HepG2 (cell line): ENCODE measurements around the gene AKR1C3. TPM values are rescaled to one million over a fixed set of nuclear protein-coding genes. Genes with fewer than 3 reads are reported as not detected.

Source experiments
- GATAD1 ChIP-seq: IDR thresholded peaks from 2 replicates; pipeline ENCODE4 v1.6.1; 2016; ENCODE audit warnings: missing genetic modification reagents, missing compliant biosample characterization
- GZF1 ChIP-seq: sonication (generic); formaldehyde crosslinking; IDR thresholded peaks from 2 replicates; pipeline ENCODE4 v1.5.1; 2020; ENCODE audit warnings: mild to moderate bottlenecking, missing genetic modification reagents
- HNF1B ChIP-seq: sonication (generic); formaldehyde crosslinking; IDR thresholded peaks from 2 replicates; pipeline ENCODE4 v1.5.1; 2020; ENCODE audit warnings: mild to moderate bottlenecking, moderate library complexity, missing genetic modification reagents
- MAFK ChIP-seq, 2 experiments: IDR thresholded peaks in 1 of 2; conservative IDR thresholded peaks in 1 of 2; 2 replicates each; pipeline ENCODE4 v1.6.1; 2011; ENCODE audit warnings: improper control_type of control experiment in 2 of 2, low read length in 2 of 2
- RFXAP ChIP-seq: sonication (generic); formaldehyde crosslinking; IDR thresholded peaks from 2 replicates; pipeline ENCODE4 v1.4.0; 2020; ENCODE audit warnings: missing genetic modification reagents, borderline replicate concordance
- RNF2 ChIP-seq: fragments of 450-650 bp; conservative IDR thresholded peaks from 2 replicates; pipeline ENCODE4 v1.6.1; 2016; ENCODE audit warnings: low read depth
- TEF ChIP-seq: sonication (generic); formaldehyde crosslinking; IDR thresholded peaks from 2 replicates; pipeline ENCODE4 v1.5.0; 2020; ENCODE audit warnings: missing genetic modification reagents
- YY1 ChIP-seq: IDR thresholded peaks from 2 replicates; pipeline ENCODE4 v1.6.1; 2011; ENCODE audit warnings: low read length, low read depth, moderate library complexity, mild to moderate bottlenecking; ENCODE audit not compliant: insufficient read depth, insufficient replicate concordance
- ZMAT3 ChIP-seq: sonication (generic); formaldehyde crosslinking; conservative IDR thresholded peaks from 2 replicates; pipeline ENCODE4 v1.7.0; 2021; ENCODE audit warnings: missing genetic modification reagents
- ZMYM2 ChIP-seq: sonication (generic); formaldehyde crosslinking; IDR thresholded peaks from 2 replicates; pipeline ENCODE4 v1.8.0; 2022; ENCODE audit warnings: mild to moderate bottlenecking, missing genetic modification reagents
- ZNF280D ChIP-seq: sonication (generic); formaldehyde crosslinking; IDR thresholded peaks from 2 replicates; pipeline ENCODE4 v1.5.1; 2020; ENCODE audit warnings: mild to moderate bottlenecking, missing genetic modification reagents
- ZNF572 ChIP-seq: sonication (generic); formaldehyde crosslinking; IDR thresholded peaks from 2 replicates; pipeline ENCODE4 v1.5.1; 2020; ENCODE audit warnings: mild to moderate bottlenecking, missing genetic modification reagents
- ZNF761 ChIP-seq: sonication (generic); formaldehyde crosslinking; conservative IDR thresholded peaks from 2 replicates; pipeline ENCODE4 v1.4.0; 2020; ENCODE audit warnings: mild to moderate bottlenecking, missing genetic modification reagents
- ZZZ3 ChIP-seq: sonication (generic); formaldehyde crosslinking; IDR thresholded peaks from 2 replicates; pipeline ENCODE4 v1.4.0; 2020; ENCODE audit warnings: missing genetic modification reagents, mild to moderate bottlenecking, borderline replicate concordance
- polyA plus RNA-seq, 8 experiments: library from polyadenylated mRNA; depleted of rRNA in 3 of 8; stranded (reverse) in 7 of 8; unstranded in 1 of 8; fragments of >200 nt; fragmentation: Illumina TruSeq in 4 of 8; extraction: Trizol in 4 of 8; gene quantifications; 2 replicates each; pipeline versions ENCODE4 v1.2.1 to v1.2.3, GENCODE V29; 2011 to 2016; ENCODE audit warnings: low read depth in 4 of 8, missing spikeins in 1 of 8, mixed read lengths in 1 of 8; ENCODE audit not compliant: insufficient read depth in 1 of 8
- total RNA-seq, 5 experiments: library from RNA; depleted of rRNA; stranded (reverse); fragments of >200 nt; fragmentation: Illumina TruSeq; extraction: Trizol; gene quantifications; 2 replicates each; pipeline ENCODE4 v1.2.3, GENCODE V29; 2016; ENCODE audit warnings: low read depth in 1 of 5
- TF ChIP-seq, protein P1 (sequence below): IDR thresholded peaks from 2 replicates; pipeline ENCODE4 v1.6.1; 2012; ENCODE audit warnings: low read depth, low read length, improper control_type of control experiment
- TF ChIP-seq, protein P2 (sequence below): sonication (generic); formaldehyde crosslinking; IDR thresholded peaks from 2 replicates; pipeline ENCODE4 v1.8.1; 2023; ENCODE audit warnings: mild to moderate bottlenecking, moderate library complexity, missing genetic modification reagents
- TF ChIP-seq, protein P3 (sequence below): sonication (generic); formaldehyde crosslinking; IDR thresholded peaks from 2 replicates; pipeline ENCODE4 v1.8.0; 2022; ENCODE audit warnings: missing genetic modification reagents, mild to moderate bottlenecking, inconsistent platforms, borderline replicate concordance

Gene AKR1C3
- total and polyA plus RNA-seq, 2 of the 13 experiments (the other 11 are each of a cell fraction or from before 2014, with no cell fraction given), result 368 to 532 TPM

GRCh38 chr10:5071411-5072198, 22.6 kb upstream of the AKR1C3 start (continued):
- TF ChIP-seq, protein P1, sequence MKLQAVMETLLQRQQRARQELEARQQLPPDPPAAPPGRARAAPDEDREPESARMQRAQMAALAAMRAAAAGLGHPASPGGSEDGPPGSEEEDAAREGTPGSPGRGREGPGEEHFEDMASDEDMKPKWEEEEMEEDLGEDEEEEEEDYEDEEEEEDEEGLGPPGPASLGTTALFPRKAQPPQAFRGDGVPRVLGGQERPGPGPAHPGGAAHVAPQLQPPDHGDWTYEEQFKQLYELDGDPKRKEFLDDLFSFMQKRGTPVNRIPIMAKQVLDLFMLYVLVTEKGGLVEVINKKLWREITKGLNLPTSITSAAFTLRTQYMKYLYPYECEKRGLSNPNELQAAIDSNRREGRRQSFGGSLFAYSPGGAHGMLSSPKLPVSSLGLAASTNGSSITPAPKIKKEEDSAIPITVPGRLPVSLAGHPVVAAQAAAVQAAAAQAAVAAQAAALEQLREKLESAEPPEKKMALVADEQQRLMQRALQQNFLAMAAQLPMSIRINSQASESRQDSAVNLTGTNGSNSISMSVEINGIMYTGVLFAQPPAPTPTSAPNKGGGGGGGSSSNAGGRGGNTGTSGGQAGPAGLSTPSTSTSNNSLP, result peak; percentile 95
- TF ChIP-seq ZMAT3 (CRISPR knock-in tag) (no peak), GATAD1 (CRISPR knock-in tag) (0 out of 2 replicates have a peak, but pooled peaks have one; percentile 10), GZF1 (CRISPR knock-in tag) (no peak; the same call in 1 of the 2 replicates), ZMYM2 (CRISPR knock-in tag) (0 out of 2 replicates have a peak, but pooled peaks have one; percentile 67), ZZZ3 (CRISPR knock-in tag) (no peak), ZNF572 (CRISPR knock-in tag) (no peak), RNF2 (no peak), ZNF280D (CRISPR knock-in tag) (0 out of 2 replicates have a peak, but pooled peaks have one; percentile 20), RFXAP (CRISPR knock-in tag) (0 out of 2 replicates have a peak, but pooled peaks have one; percentile 52), YY1 (peak; percentile 10), TEF (CRISPR knock-in tag) (no peak), ZNF761 (CRISPR knock-in tag) (no peak), MAFK (conservative IDR thresholded peaks at IDR 0.05 in 1 of 2, IDR thresholded peaks at IDR 0.05 in 1 of 2; ENCODE audit: low read length in 2 of 2) (peak; percentile 100), HNF1B (CRISPR knock-in tag) (peak; percentile 95)
- TF ChIP-seq, protein P2, sequence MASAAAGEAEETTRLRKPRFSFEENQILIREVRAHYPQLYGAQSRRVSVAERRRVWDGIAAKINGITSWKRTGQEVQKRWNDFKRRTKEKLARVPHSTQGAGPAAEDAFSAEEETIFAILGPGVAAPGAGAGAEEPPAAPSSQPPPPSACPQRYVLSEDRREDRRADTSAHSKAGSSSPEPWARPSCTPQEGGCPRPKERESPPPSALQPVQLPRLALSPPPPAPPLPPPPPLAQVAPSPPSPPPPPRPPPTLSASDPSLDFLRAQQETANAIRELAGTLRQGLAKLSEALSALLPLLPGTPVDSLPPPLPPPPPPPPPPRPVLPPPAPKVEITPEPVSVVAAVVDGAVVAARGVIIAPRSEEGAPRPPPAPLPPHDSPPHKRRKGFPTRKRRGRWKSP (CRISPR knock-in tag), result peak; percentile 48; the same call in 1 of the 2 replicates
- TF ChIP-seq, protein P3, sequence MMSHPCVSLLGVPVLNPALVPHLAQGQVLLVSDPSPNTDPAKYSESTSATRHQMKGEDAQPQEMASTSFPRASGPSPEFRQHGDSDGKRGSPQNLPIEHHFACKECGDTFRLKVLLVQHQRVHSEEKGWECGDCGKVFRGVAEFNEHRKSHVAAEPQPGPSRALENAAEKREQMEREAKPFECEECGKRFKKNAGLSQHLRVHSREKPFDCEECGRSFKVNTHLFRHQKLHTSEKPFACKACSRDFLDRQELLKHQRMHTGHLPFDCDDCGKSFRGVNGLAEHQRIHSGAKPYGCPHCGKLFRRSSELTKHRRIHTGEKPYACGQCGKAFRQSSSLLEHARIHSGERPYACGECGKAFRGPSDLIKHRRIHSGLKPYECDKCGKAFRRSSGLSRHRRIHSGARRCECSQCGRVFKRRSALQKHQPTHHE, result no peak
